Hematopoietic multipotent progenitor cell treated with erythropoietin and hydrocortisone succinate and interleukin-3 and kit ligand, for 8 days (in vitro differentiated cells): ENCODE data around the gene UROC1.

ENCODE experiments used
- DNase-seq: peaks from one replicate; pipeline ENCODE4 v3.0.0-alpha.2; 2015

Gene UROC1

DNA sequence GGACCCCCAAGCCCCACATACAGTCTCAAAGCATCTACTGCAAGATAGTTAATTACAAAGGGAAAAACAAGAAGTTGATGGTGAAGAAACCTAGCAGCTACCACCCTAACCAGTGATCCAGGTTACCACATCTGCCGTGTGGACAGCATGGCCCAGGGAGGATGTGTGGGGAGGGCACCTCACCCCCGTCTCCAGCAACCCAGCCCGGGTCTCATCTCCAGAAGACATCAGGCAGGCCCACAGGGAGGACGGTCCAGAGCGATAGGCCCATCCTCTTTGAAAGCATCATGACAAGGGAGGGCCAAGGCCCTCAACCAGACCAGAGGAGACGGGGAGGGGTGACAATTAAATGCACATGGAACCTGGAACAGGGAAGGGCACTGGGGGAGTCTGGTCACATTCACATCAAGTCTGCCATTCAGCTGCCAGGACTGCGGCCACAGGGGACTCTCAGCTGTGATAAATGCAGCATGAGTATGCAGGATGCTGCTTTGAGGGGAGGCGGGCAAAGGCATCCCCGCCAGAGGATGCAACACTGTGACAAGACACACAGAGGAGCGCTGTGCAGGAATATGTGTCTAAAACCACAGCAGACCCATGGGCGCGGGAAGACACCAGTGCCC is 60.7 kb downstream of the UROC1 start:
- DNase-seq, result no peak

DNA sequence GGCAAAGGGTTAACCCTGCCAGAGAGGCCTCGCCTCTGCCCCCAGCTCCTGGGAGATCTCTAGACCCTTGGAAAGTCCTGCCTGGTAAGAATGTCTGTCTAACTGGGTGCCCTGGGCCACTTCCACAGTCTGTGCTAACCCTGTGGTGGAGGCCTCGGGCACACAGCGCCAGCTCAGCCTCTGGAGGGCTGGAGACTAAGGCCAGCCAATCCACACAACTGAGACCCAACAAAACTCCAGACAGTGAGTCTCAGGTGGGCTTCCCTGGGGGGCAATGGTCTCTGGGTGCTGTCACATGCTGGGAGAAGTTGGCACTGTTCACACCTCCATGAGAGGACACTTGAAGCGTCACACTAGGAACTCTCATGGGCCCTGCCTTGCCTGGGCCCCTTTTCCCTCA is 61.4 kb downstream of the UROC1 start:
- DNase-seq, result no peak

DNA sequence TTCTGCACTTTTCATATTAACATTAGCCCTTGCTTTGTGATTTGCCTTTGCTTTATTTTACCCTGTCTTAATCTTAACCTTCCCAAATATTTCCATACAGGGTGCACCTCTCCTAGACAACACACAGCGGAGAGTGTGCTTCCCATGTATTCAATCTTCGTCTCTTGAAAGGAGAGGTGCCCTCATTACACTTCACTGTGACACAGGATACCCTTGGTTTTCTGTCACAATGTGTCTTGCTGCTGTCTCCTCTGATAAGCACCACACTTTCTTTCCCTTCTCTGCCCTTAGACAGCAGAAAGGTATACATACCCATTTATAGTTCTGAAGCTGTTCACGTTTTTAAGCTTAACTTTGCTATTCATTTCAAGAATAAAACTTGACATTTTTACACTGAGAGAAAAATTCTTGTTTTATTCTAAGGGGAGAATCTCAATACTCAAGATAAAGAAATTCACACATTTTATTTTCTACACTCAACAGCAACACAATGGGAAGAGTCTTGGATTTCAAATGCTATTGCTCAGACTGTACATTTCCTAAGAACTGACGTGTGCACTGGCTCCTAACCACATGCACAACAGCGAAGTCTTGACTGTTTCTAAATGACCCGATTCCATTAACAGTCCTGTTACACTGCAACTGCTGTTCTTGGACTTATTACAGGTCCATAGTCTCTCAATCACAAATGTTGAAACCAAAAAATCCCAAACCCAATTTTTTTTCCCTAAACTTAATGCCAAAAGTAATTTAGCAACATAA is 63.0 kb downstream of the UROC1 start:
- DNase-seq, result no peak

DNA sequence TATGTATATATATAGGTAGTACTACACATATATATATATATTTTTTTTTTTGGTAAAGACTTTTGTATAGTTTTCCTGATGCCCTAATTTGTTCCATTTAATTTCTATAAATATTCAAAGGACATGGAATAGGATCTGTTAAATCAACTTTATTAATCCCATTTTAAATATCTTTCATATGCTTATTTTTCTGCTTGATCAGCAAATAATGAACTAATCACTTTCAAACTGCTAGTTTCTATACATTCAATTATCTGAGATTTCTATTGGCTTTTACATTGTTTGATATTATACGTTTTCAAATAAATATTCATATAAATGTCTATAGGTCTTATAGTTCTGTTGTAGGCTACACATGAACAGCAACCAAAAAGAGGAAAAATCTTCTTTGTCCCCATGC is 63.5 kb downstream of the UROC1 start:
- DNase-seq, result no peak

DNA sequence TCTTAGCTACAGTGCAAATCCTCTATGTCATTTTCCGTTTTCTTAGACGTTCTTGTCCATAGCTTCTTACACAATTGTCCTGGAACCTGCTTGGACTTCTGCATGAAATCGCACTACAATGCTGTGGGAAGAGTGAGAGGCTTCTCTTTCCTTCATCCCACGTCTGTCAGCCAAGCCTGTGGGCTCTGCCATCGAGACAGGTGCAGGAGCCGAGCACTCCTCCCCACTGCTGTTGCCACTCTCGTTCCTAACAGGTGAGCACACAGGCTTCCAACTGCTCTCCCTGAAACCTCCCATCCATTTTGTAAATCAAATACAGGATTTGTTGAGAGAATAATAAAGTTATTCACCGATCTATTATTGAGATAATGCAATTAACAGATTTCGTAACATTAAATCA is 65.4 kb downstream of the UROC1 start:
- DNase-seq, result no peak

DNA sequence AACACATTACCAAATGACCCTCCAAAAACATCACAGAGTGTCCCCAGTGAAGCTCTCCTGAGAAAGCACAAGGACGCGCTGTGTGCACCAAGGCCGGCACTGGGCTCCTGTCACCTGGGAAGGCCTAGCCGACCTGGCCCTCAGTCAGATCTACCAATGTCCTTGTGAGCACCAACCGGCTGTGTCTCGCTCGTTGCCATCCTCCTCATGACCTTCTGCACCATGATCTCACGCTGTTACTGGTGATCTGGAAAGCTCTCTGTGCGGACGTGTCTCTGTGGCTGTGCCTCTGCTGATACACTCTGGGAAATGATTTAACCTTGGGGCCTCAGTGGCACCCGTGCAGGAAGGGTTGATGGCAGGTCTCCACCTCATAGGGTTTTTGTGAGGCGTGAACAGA is 66.1 kb downstream of the UROC1 start:
- no peak for DNase-seq

DNA sequence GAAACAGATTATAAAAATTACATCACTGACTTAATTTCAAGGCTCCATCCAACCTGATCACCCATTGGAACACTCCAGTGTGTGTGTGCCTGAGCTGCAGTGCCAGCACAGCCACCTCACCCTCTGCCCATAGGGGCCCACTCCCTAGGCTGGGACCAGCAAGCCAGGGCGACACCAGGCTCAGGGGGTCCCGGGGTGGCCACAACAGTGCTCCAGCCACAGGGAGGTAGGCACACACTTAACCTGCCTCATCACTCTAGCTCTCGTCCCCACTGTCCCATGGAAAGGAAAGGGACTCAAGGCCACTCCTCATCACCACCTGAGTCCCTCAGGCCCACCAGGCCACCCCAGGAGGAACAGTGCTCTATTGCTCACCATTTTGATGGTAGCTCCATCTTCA is 66.8 kb downstream of the UROC1 start:
- no peak for DNase-seq

DNA sequence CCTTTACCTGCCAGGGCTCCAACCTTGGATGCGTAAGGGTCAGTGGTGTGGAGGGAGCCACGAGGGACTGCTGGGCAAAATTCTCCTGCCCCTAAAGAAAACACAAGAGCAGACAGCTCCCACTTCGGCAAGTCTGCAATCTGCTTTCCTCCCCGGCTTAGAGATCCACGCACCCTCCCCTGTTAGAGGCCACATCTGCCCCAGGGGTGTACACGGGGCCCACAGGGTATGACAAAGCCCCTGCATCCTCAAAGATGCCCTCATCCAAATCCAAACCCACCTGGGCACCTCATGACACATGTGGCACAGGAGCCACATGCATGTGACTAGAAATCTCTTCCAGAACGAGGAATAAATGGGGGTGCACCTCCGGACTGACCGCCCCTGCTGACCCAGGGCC is 67.4 kb downstream of the UROC1 start:
- DNase-seq, result no peak

DNA sequence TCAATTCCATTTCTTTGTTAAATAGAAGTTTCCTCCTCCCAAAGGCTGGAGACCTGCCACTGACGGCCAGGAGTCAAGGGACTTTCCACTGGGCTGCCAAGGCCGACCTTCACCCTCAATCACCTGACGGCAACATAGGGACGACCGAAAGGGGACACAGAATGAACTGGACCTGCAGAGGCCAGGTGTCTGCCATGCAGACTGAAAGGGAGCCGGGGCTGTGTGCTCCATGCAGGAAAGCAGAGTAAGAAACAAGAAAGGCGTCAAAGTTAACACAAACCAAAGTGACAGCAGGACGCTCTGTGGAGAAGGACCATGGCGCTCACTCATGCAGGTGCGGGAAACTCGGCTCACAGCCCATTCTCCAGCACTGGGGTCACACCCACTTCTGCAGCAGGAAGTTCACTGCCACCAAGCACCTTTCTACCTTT is 67.9 kb downstream of the UROC1 start:
- no peak for DNase-seq

DNA sequence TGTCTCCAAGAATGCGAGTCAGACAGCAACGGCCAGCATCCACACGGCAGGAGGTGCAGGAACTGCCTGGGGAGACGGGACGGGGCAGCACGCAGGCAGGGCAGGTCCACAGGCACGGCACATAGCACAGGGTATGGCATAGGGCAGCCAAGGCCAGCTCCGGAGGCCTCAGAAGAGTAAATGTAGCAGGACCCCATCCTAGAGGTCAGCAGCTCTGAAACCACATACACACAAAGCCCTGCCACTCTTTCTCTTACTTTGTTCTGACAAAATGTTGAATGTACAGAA is 68.7 kb downstream of the UROC1 start:
- no peak for DNase-seq

DNA sequence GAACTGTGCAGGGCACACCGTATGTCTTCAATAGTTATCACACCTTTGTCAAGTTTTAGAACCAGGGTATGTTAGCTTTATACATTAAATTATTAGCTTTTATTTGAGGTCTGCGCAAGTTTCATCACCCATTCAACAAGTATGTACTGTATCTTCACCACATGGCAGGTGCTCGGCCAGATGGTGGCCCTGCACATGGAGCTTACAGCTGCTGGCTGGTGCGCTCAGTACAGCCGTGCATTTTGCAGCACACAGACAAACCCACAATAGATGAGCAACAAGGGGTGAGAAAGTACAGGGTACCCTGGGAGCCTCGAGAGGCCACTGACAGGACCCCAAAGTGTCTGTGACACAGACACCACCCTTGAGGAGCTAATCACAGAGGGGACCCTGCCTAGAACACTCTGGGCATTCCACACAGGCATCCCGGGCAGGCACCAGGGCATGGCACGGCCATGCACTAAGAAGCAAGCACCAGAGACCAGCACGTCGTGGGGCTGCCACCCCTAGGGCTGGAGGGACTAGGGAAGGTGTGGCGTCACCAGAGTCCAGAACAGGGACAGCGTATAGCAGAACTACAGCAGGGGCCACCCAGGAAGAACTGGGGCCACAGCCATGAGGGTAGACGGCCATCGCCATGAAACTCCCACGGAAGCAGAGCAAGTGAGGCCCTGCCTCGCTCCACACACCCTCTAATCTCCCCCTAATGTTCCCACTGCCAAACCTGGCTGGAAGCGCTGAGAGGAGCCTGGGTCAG is 69.3 kb downstream of the UROC1 start:
- no peak for DNase-seq

DNA sequence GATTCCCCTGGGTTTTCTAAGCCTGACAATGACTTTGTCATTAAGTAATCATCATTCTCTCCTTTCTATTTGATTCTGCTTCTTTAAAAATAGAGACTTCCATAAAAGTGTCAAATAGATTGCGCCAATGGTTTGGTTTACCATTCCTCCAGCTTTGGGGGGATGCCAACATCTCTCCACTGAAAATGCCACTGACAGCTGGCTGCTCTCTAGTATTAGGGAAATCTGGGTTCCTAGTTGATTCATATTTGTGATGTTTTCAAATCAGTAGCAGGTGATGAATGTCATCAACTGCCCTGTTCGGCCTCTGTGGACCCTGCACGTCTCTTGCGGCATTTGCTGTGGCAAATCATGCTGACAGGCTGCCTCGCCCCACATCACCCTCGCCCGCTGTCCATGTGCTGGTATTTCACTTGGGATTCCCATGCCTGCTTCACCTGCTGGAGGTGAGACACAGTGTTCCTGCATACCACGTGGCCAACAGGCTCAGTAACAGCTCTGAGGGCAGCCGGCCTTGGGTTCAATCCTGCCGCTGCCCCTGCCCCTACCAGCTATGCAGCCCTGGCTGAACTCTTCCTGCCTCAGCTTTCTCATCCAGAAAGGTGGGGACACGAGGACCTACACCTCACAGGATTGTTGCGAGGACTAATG is 70.0 kb downstream of the UROC1 start:
- DNase-seq, result no peak

DNA sequence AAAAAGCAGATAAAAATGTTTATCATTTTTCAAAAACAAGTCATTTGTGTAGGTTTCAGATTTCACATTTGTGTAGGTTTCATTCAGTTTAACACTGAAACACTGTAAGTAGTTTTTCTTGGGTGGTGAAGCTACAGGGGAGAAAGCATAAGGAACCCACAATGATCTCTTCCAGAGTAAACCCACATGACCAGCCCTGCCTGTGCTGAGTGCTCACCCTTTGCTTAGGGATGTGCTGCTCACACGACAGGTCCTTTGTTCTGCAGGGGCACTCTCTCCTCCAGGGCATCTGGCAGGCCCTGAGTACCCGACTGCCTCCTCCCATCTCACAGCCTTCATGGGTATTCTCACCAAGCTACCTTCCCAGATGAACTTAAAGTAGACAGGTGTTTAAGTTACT is 70.8 kb downstream of the UROC1 start:
- no peak for DNase-seq

DNA sequence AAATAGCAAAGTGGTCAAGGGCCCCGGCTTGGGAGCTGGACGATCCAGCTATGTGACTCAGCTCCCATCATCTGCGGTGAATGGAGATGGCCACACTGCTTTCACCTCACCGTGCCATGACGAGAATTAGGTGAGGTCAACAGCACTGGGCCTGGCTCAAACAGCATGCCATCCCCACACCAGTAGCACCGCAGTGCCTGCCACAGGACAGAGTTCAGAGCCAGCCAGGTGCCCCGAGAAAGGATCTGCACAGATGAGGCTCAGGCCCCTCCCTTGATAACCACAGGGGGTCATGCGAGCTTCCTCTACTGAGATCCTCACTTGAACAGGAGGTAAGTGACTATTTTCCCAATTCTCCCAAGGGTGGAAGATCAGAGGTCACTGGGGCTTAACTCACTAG is 71.3 kb downstream of the UROC1 start:
- no peak for DNase-seq

DNA sequence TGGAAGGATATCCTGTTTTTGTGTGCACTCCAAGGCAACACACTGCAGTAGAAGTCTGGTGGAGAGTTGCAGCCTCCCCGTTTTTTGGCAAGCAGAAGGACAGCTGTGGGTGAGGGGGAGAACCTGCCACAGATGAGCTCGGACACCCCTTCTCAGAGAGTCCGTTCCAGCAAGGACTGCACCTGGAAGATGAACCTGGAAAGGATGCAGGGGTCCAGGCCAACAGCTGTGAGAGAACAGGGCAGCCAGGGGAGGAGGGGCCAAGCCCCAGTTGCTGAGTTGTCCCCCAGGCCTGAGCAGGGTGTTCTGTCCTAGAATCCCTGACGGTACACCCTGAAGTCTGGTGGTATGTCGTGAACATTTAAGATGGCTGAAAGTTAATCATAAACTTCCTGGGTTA is 72.1 kb downstream of the UROC1 start:
- DNase-seq, result no peak

DNA sequence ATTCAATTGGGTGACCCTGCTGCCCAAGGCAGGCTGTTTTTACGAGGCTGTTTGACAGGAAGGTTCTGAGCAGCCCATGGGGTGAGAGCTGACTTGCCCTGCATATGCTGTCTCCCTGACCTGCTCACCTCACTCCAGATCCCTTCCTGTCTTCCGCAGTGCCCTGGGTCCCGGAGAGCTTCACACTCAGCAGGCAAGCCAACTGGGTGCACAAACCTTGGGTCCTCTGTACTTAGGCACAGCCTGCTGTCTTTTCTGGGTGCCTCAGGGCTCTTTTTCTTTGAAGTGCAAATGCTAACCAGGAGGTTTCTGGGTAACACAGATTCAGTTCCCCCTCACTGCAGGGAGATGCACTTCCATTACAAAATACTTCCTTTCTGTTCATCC is 74.7 kb downstream of the UROC1 start:
- no peak for DNase-seq

DNA sequence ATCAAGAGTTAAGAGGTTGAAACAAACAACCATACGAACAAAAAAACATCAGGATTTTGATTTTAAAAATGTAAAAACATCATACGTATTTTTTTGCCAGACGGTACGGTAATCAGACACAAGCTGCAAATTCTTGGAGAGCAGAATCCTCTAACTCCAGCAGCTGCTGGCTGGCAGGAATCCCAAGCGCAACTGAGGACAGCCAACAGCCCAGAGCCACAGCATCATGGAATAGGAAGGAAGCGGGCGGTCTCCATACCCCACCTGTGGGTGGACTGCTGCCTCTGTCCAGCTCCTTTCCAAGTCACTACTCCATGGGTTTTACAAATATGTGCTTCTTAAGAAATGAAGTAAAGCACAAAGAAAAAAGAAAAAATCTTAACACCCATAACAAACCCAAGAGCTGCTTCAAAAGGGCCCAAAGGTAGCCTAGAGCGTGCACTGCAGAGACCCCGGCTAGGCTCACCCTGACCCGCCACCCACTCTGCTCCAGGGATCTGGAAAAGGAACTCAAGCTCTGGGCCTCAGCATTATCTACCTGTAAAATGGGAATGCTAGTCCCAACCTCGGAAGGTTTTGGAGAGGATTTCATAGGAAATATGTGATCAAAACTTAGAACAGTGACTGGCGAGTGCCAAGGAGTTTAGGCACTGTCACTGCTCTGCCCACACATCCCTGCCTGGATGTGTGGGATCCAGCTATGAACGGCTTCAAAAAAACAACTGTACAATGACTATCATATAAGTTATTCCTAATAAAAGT is 75.3 kb downstream of the UROC1 start:
- no peak for DNase-seq

DNA sequence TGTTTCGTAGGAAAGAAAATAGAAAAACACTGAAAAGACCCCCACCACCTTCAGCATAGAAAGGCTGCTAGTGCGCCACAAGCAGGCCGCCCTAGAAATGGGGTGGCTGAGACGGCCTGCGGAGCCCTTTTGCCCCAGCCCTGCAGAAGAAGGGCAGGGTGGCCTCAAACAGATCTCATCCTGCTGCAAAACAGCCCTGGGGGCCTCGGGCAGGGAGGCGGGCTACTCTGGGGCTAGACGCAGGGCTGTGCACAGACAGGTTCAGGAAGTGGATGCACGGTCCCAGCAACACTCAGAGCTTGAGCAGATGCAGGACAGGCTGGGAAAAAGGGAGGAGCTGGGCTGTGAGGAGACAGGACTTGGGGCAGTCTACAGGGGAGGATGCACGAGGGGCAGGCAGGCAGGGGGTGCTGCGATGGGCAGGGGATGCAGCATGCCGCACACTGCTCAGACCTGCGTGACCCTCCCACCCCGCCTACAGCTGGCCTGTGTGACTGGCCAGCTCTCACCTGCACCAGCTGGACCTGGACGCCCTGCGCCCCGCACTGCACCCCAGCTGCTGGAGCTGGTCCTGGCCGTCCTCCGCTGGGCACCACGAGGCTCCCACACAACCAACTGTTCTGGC is 76.2 kb downstream of the UROC1 start:
- DNase-seq, result no peak

DNA sequence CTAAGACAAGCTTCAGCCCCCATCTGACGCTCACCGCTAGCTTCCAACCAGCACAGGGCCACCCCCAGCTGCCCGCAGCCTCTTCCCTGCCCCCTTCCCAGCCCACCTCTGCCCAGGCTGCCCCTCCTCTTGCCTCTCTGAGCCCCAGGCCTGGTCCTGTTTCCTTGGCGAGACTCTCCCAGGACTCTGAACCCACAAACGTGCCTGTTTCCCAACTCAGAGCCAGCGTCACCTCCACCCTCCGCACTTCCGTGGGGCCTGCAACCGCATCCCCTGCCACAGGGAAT is 76.9 kb downstream of the UROC1 start:
- no peak for DNase-seq

DNA sequence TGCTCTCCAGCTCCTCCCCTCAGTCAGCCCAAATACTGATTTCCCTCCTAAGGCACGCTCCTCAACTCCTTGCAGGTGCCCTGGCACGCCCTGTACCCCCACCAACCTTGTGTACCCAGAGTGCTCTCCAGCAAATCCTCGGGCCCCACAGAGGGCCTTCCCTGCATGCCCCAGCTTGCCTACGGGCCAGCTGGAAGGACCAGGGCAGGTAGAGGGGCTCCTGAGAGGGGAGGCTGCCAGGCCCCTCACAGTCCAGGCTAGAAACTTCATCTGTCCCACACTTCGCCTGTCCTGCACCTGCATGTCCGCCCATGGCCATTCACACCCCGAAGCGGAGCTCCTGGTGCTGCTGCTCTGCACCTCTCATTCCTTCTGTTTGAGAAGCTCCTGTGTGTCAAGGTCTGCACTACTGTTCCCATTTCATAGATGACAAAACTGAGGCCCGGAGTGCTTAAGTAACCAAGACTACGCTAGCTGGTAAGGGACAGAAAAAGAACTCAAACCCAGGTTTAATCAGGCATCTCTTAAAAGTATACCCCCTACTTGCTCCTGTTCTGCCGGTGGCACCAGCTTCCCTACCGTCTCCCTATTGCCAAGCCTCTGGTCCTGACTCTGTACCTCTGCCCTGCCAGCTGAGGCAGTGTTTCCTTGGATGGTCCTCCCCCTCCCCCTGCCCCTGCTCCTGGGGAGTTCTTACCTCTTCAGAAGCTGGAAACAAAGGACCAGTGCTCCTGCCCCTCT is 77.4 kb downstream of the UROC1 start:
- DNase-seq, result no peak

DNA sequence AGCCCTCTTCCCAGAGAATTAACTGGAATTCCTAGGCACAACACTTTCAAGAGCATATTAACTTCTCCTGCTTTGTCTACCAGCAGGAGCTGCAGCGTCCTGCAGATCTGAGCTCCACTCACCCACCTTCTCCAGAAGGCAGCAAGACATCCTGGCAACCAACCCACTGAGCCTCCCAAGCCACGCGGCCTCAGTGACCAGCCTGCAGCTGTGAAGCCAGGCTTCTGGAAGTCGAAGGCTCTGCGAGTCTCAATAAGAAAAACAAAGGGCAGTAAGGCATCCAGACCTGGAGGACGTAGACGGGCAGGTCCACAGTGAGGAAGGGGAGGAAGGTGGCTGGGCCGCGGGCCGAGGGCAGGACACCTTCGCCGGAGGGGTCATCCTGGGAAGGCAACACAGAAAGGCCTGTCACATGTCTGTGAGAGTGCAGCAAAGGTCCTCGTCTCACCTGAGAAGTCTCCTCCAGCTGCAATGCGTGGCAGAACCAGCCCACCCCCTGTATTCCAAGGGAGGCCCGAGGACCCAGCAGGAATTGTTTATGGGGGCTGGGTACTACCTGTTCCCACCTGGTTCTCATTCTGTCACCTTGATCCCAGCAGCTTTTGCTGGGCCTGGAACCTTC is 78.1 kb downstream of the UROC1 start:
- DNase-seq, result no peak

DNA sequence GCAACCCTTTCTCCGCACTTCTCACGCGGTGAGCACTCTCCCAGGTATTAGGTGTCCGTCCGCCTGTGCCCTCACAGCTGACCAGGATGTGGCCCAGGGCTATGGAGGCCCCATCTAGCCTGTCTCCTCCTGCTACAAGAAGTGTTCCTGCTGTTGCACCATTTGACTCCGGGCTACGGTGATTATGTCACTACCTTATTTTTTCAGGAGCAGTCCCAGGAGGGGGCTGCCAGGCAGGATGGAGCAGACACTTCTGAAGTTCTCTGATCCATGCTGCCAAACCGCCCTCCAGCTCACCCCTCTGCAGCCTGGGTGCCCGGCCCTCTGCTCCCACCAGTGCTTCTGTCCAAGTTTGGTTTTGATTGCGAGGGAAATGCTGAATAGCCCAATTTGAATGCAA is 78.8 kb downstream of the UROC1 start:
- DNase-seq, result no peak
